IMR-90 (cell line): ENCODE data around the gene CSGALNACT2. TPM values are rescaled to one million over a fixed set of nuclear protein-coding genes. Genes with fewer than 3 reads are reported as not detected.

Source experiments
- ATAC-seq: fragments of 200-7000 bp; cut with Tn5 transposase; 2 replicates; pipeline ENCODE4 v1.9.1; 2020; ENCODE audit warnings: low read depth, mild to moderate bottlenecking, moderate library complexity
- BruUV-seq: library from RNA; stranded (reverse); fragments of 400-500 nt; replicated peaks from 2 replicates; lab custom pipeline; 2021; lab: Mats Ljungman, UMichigan
- CTCF ChIA-PET: fragments of 300-600 bp; formaldehyde crosslinking; extraction: SDS; loops from one replicate; lab custom pipeline; 2021; ENCODE audit warnings: antibody characterized with exemption; lab: Yijun Ruan, JAX
- POLR2A ChIA-PET: fragments of 300-600 bp; sonication (Branson Sonifier 250); formaldehyde crosslinking; loops from one replicate; lab custom pipeline; 2022; ENCODE audit warnings: antibody characterized with exemption; ENCODE audit not compliant: unreplicated experiment; lab: Charles Lee
- DNase-seq: peaks from one replicate; pipeline ENCODE4 v3.0.0; 2013
- H2AFZ ChIP-seq: replicated peaks from 2 replicates; pipeline ENCODE3; 2013; ENCODE audit warnings: low read length, mild to moderate bottlenecking; ENCODE audit not compliant: poor library complexity
- H2AK5ac ChIP-seq: 2 replicates; pipeline ENCODE4 v1.6.1; 2013; ENCODE audit warnings: low read depth, low read length, inconsistent platforms
- H2AK9ac ChIP-seq: replicated peaks from 2 replicates; pipeline ENCODE3; 2013; ENCODE audit warnings: mild to moderate bottlenecking, low read depth, low read length, moderate library complexity; ENCODE audit not compliant: poor library complexity
- H2BK120ac ChIP-seq: 2 replicates; pipeline ENCODE4 v1.6.1; 2013; ENCODE audit warnings: low read depth, low read length, inconsistent platforms
- H2BK15ac ChIP-seq: 3 replicates; pipeline ENCODE4 v1.6.1; 2013; ENCODE audit warnings: low read depth, low read length, inconsistent platforms
- H2BK20ac ChIP-seq: 2 replicates; pipeline ENCODE4 v1.6.1; 2013; ENCODE audit warnings: low read depth, mild to moderate bottlenecking, inconsistent platforms, low read length, moderate library complexity
- H2BK5ac ChIP-seq: 2 replicates; pipeline ENCODE4 v1.6.1; 2013; ENCODE audit warnings: mild to moderate bottlenecking, low read depth, low read length, inconsistent platforms; ENCODE audit not compliant: poor library complexity, severe bottlenecking
- H3K14ac ChIP-seq: replicated peaks from 2 replicates; pipeline ENCODE4 v1.6.1; 2013; ENCODE audit warnings: low read depth, low read length, inconsistent platforms
- H3K18ac ChIP-seq: 2 replicates; pipeline ENCODE4 v1.6.1; 2013; ENCODE audit warnings: low read depth, low read length, control low read depth
- H3K23ac ChIP-seq: 2 replicates; pipeline ENCODE4 v1.6.1; 2013; ENCODE audit warnings: low read depth, low read length, inconsistent platforms
- H3K27ac ChIP-seq: 2 replicates; pipeline ENCODE4 v1.5.1; 2013; ENCODE audit warnings: mild to moderate bottlenecking, control low read depth, low read length; ENCODE audit not compliant: insufficient read depth
- H3K27me3 ChIP-seq: 2 replicates; pipeline ENCODE4 v1.6.1; 2013; ENCODE audit warnings: low read length; ENCODE audit not compliant: control insufficient read depth, insufficient read depth
- H3K36me3 ChIP-seq: 2 replicates; pipeline ENCODE4 v1.6.1; 2013; ENCODE audit warnings: low read length, mixed read lengths; ENCODE audit not compliant: control insufficient read depth, insufficient read depth
- H3K4ac ChIP-seq: 2 replicates; pipeline ENCODE4 v1.6.1; 2013; ENCODE audit warnings: low read depth, low read length, inconsistent platforms
- H3K4me1 ChIP-seq: 2 replicates; pipeline ENCODE4 v1.6.1; 2013; ENCODE audit warnings: low read length, mixed read lengths; ENCODE audit not compliant: control insufficient read depth, insufficient read depth
- H3K4me2 ChIP-seq: 2 replicates; pipeline ENCODE4 v1.6.1; 2013; ENCODE audit warnings: low read depth, mild to moderate bottlenecking, control low read depth, low read length, moderate library complexity
- H3K4me3 ChIP-seq: 2 replicates; pipeline ENCODE4 v1.5.1; 2013; ENCODE audit warnings: low read depth, mild to moderate bottlenecking, control low read depth, low read length, moderate library complexity; ENCODE audit not compliant: insufficient read depth
- H3K56ac ChIP-seq: 2 replicates; pipeline ENCODE4 v1.6.1; 2013; ENCODE audit warnings: low read length, inconsistent platforms; ENCODE audit not compliant: insufficient read depth; ENCODE audit errors: extremely low read depth
- H3K79me1 ChIP-seq, 2 experiments: 2 replicates each; pipeline ENCODE4 v1.6.1; 2013; ENCODE audit warnings: low read length in 2 of 2, inconsistent platforms in 1 of 2, low read depth in 1 of 2
- H3K9ac ChIP-seq: 2 replicates; pipeline ENCODE4 v1.6.1; 2013; ENCODE audit warnings: low read depth, low read length, control low read depth
- H3K9me1 ChIP-seq: 2 replicates; pipeline ENCODE4 v1.6.1; 2013; ENCODE audit warnings: low read length, inconsistent platforms; ENCODE audit not compliant: insufficient read depth
- H3K9me3 ChIP-seq: 2 replicates; pipeline ENCODE4 v1.6.1; 2013; ENCODE audit warnings: low read length; ENCODE audit not compliant: control insufficient read depth, insufficient read depth
- H4K20me1 ChIP-seq: 2 replicates; pipeline ENCODE4 v1.6.1; 2013; ENCODE audit warnings: low read length, inconsistent platforms; ENCODE audit not compliant: insufficient read depth
- H4K5ac ChIP-seq: 2 replicates; pipeline ENCODE4 v1.6.1; 2013; ENCODE audit warnings: mild to moderate bottlenecking, low read depth, low read length, control low read depth
- H4K8ac ChIP-seq, 2 experiments: 2 replicates each; pipeline ENCODE4 v1.6.1; 2013; ENCODE audit warnings: low read depth in 2 of 2, low read length in 2 of 2, control low read depth in 1 of 2, inconsistent platforms in 1 of 2
- H4K91ac ChIP-seq: 2 replicates; pipeline ENCODE4 v1.6.1; 2013; ENCODE audit warnings: low read depth, low read length, inconsistent platforms; ENCODE audit not compliant: insufficient read depth
- BHLHE40 ChIP-seq: fragments of 150-350 bp; IDR thresholded peaks from 2 replicates; pipeline ENCODE4 v1.6.1; 2016; ENCODE audit warnings: mild to moderate bottlenecking, low read depth, low read length
- CHD1 ChIP-seq: IDR thresholded peaks from 2 replicates; pipeline ENCODE4 v1.6.1; 2012; ENCODE audit warnings: low read depth, low read length, improper control_type of control experiment
- FOS ChIP-seq: fragments of 150-350 bp; IDR thresholded peaks from 2 replicates; pipeline ENCODE4 v1.6.1; 2016; ENCODE audit warnings: low read depth, low read length
- MXI1 ChIP-seq: IDR thresholded peaks from 2 replicates; pipeline ENCODE4 v1.6.1; 2012; ENCODE audit warnings: low read depth, mild to moderate bottlenecking, low read length, moderate library complexity, borderline replicate concordance
- POLR2A ChIP-seq: IDR thresholded peaks from 2 replicates; pipeline ENCODE4 v1.6.1; 2012; ENCODE audit warnings: mild to moderate bottlenecking, low read depth, low read length
- RAD21 ChIP-seq: IDR thresholded peaks from 2 replicates; pipeline ENCODE4 v1.6.1; 2012; ENCODE audit warnings: low read length, improper control_type of control experiment
- RCOR1 ChIP-seq: IDR thresholded peaks from 2 replicates; pipeline ENCODE4 v1.6.1; 2012; ENCODE audit warnings: mild to moderate bottlenecking, low read length, improper control_type of control experiment; ENCODE audit not compliant: insufficient replicate concordance
- RFX5 ChIP-seq: IDR thresholded peaks from 2 replicates; pipeline ENCODE4 v1.8.0; 2012; ENCODE audit warnings: low read depth, mild to moderate bottlenecking, low read length, moderate library complexity
- WGBS, 2 experiments: methylation state at CpG; one replicate each; pipeline versions ENCODE4 v1.1.5 to v1.1.7; 2013; ENCODE audit warnings: missing lambda C conversion rate in 2 of 2; ENCODE audit not compliant: insufficient read length in 1 of 2; ENCODE audit errors: extremely low coverage in 2 of 2; 5-methylcytosine and 5-hydroxymethylcytosine counted together
- dilution Hi-C: fragments of 300-500 bp; cut with HindIII; formaldehyde crosslinking; loops from one replicate; pipeline ENCODE4 v1.14.3; 2018; ENCODE audit warnings: low sequenced_read_pairs; ENCODE audit not compliant: unreplicated experiment
- in situ Hi-C: fragments of 300-500 bp; cut with MboI; formaldehyde crosslinking; loops from 3 replicates; pipeline ENCODE4 v1.14.3; 2019; ENCODE audit warnings: low sequenced_read_pairs, inconsistent platforms, mixed read lengths
- intact Hi-C: fragments of 100-400 bp; cut with micrococcal nuclease; formaldehyde crosslinking; loops from 2 replicates; pipeline ENCODE4 v1.10.0; 2022
- polyA plus RNA-seq, 3 experiments: library from polyadenylated mRNA; depleted of rRNA; stranded (reverse); fragments of >200 nt; gene quantifications; 2 replicates each; pipeline ENCODE4 v1.2.3, GENCODE V29; 2012; ENCODE audit warnings: low replicate concordance in 1 of 3
- total RNA-seq: library from RNA; depleted of rRNA; stranded (reverse); fragments of >200 nt; gene quantifications from 2 replicates; pipeline ENCODE4 v1.2.3, GENCODE V29; 2012
- TF ChIP-seq, protein P1 (sequence below): fragments of 150-350 bp; IDR thresholded peaks from 2 replicates; pipeline ENCODE4 v1.6.1; 2016; ENCODE audit warnings: low read depth, mild to moderate bottlenecking, low read length, moderate library complexity, borderline replicate concordance

Gene CSGALNACT2
- total and polyA plus RNA-seq, 2 of the 4 experiments (the other 2 are of a cell fraction): 6.5 to 13.1 TPM

DNA sequence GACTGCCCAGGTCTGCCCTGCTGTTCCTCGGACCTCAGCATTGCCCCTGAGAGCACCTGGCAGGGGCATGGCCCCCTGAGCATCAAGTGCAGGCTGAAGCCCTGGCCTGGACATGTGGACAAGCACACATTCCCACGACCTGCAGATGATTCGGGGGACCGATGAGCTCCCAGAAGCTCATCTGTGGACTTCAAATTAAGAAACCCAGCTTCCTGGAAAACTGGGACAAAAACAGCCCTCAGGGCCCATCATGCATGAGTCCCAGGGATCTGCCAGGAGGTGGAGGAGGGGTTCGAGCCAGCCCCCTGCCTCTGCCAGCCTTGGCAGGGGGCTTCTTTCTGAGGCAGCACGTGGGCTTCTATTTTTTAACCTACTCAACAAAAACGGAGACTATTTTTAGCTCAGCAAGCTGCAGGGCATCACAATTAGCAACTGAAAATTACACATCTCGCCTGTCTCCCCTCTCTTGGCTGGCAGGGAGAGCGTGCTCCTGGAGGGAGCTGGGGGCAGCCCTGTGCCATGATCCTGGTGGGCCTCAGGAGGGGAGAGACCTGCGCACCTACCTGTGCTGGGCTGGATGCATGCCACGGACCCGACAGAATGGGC, 76.8 kb downstream of the CSGALNACT2 start:
- no peak overlapping the region for H3K4me3 ChIP-seq
- no peaks in the 10 kb centered on the region for H3K9me3 ChIP-seq
- CTCF ChIA-PET: no interaction called here
- POLR2A ChIA-PET: no interaction called here
- H2BK5ac ChIP-seq: no peak overlapping the region
- H3K9ac ChIP-seq: no peak overlapping the region
- no peaks in the 10 kb centered on the region for H3K9me1 ChIP-seq
- TF ChIP-seq RAD21 (no peak), RCOR1 (no peak), RFX5 (no peak), MXI1 (no peak), CHD1 (no peak), FOS (no peak), BHLHE40 (no peak), POLR2A (no peak)
- TF ChIP-seq, protein P1, sequence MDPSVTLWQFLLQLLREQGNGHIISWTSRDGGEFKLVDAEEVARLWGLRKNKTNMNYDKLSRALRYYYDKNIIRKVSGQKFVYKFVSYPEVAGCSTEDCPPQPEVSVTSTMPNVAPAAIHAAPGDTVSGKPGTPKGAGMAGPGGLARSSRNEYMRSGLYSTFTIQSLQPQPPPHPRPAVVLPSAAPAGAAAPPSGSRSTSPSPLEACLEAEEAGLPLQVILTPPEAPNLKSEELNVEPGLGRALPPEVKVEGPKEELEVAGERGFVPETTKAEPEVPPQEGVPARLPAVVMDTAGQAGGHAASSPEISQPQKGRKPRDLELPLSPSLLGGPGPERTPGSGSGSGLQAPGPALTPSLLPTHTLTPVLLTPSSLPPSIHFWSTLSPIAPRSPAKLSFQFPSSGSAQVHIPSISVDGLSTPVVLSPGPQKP: no peak
- no peak overlapping the region for H2AK5ac ChIP-seq
- no peak for DNase-seq
- no peak overlapping the region for H3K4me2 ChIP-seq
- H3K4me1 ChIP-seq: no peaks in the 10 kb centered on the region
- H3K18ac ChIP-seq: no peak overlapping the region
- no peaks in the 10 kb centered on the region; the same call in 1 of the 2 replicates for H4K20me1 ChIP-seq
- intact Hi-C loops (no loop called here), dilution Hi-C loops (no loop called here), in situ Hi-C loops (no loop called here)
- H3K56ac ChIP-seq: no peak overlapping the region
- no peak overlapping the region for H4K8ac ChIP-seq
- H3K23ac ChIP-seq: no peak overlapping the region
- H2AFZ ChIP-seq: no peak overlapping the region
- WGBS, 2 experiments: 68% methylated on average over 4 of the region's 12 CpGs; no CpG with 5 or more reads in 1 of the 2 experiments
- H2BK20ac ChIP-seq: no peak overlapping the region
- no peak overlapping the region for H4K5ac ChIP-seq
- H3K36me3 ChIP-seq: no peaks in the 10 kb centered on the region
- no peak overlapping the region for H3K27ac ChIP-seq
- H3K79me1 ChIP-seq: no peaks in the 10 kb centered on the region
- H2BK120ac ChIP-seq: no peak overlapping the region
- no peak for ATAC-seq
- no peak overlapping the region for H3K14ac ChIP-seq
- H2BK15ac ChIP-seq: no peak overlapping the region
- H4K91ac ChIP-seq: no peak overlapping the region
- H2AK9ac ChIP-seq: no peak overlapping the region
- H3K27me3 ChIP-seq: peaks cover 48% of the 10 kb centered on the region; the same call in 1 of the 2 replicates
- H3K4ac ChIP-seq: no peak overlapping the region
- no TSS peak for BruUV-seq
